Neuronal stem cell (in vitro differentiated cells): ENCODE data around the gene PAQR6.
A peak's percentile ranks its signal among the peaks of the same experiment; 100 is the strongest.

Experiments used
- DNase-seq: peaks from one replicate; pipeline ENCODE4 v3.0.0-alpha.2; 2013; ENCODE audit warnings: low spot score
- H2AFZ ChIP-seq: one replicate; pipeline ENCODE4 v1.6.1; 2013; ENCODE audit warnings: mild to moderate bottlenecking, low read length, inconsistent platforms
- H2AK5ac ChIP-seq: 2 replicates; pipeline ENCODE4 v1.6.1; 2013; ENCODE audit warnings: low read depth, mild to moderate bottlenecking, inconsistent platforms, low read length, moderate library complexity, mixed read lengths
- H2BK120ac ChIP-seq: 2 replicates; pipeline ENCODE4 v1.6.1; 2013; ENCODE audit warnings: low read depth, mild to moderate bottlenecking, inconsistent platforms, low read length, moderate library complexity, mixed read lengths
- H2BK12ac ChIP-seq: one replicate; pipeline ENCODE4 v1.6.1; 2013; ENCODE audit warnings: low read length, inconsistent platforms
- H2BK15ac ChIP-seq: 2 replicates; pipeline ENCODE4 v1.6.1; 2013; ENCODE audit warnings: mild to moderate bottlenecking, low read length, inconsistent platforms, mixed read lengths
- H2BK5ac ChIP-seq: one replicate; pipeline ENCODE4 v1.6.1; 2013; ENCODE audit warnings: inconsistent platforms, mild to moderate bottlenecking, low read length, moderate library complexity
- H3K14ac ChIP-seq: one replicate; pipeline ENCODE4 v1.6.1; 2013; ENCODE audit warnings: low read length, inconsistent platforms
- H3K18ac ChIP-seq: 2 replicates; pipeline ENCODE4 v1.6.1; 2013; ENCODE audit warnings: low read length, inconsistent platforms
- H3K23ac ChIP-seq: 2 replicates; pipeline ENCODE4 v1.6.1; 2013; ENCODE audit warnings: low read depth, mild to moderate bottlenecking, mixed read lengths, low read length, inconsistent platforms; ENCODE audit not compliant: poor library complexity
- H3K27ac ChIP-seq: replicated peaks from 3 replicates; pipeline ENCODE4 v1.5.1; 2013; ENCODE audit warnings: low read length, inconsistent platforms
- H3K27me3 ChIP-seq, 3 experiments: 2 replicates each; pipeline ENCODE4 v1.6.1; 2013; ENCODE audit warnings: low read length in 3 of 3, mild to moderate bottlenecking in 2 of 3, inconsistent platforms in 1 of 3, low read depth in 1 of 3, mixed read lengths in 1 of 3, moderate library complexity in 1 of 3; ENCODE audit not compliant: control insufficient read depth in 3 of 3, insufficient read depth in 3 of 3
- H3K36me3 ChIP-seq, 2 donors: replicated peaks in 1 of 2; 2 replicates each; pipeline ENCODE4 v1.6.1; 2013; ENCODE audit warnings: low read length in 2 of 2; ENCODE audit not compliant: control insufficient read depth in 2 of 2, insufficient read depth in 2 of 2
- H3K4ac ChIP-seq: 2 replicates; pipeline ENCODE4 v1.6.1; 2013; ENCODE audit warnings: inconsistent platforms, mild to moderate bottlenecking, low read length, moderate library complexity
- H3K4me1 ChIP-seq, 2 donors: 1 replicate in 1 of 2; 2 replicates in 1 of 2; pipeline ENCODE4 v1.6.1; 2013; ENCODE audit warnings: low read length in 2 of 2, low read depth in 1 of 2; ENCODE audit not compliant: control insufficient read depth in 2 of 2, insufficient read depth in 1 of 2
- H3K4me2 ChIP-seq: one replicate; pipeline ENCODE4 v1.6.1; 2013; ENCODE audit warnings: mild to moderate bottlenecking, low read length, inconsistent platforms; ENCODE audit not compliant: insufficient read depth, poor library complexity, severe bottlenecking
- H3K4me3 ChIP-seq, 2 donors: 2 replicates each; pipeline ENCODE4 v1.5.1; 2013; ENCODE audit warnings: low read length in 2 of 2, mild to moderate bottlenecking in 2 of 2, inconsistent platforms in 1 of 2, moderate library complexity in 1 of 2
- H3K79me1 ChIP-seq: one replicate; pipeline ENCODE4 v1.6.1; 2013; ENCODE audit warnings: low read depth, mild to moderate bottlenecking, inconsistent platforms, low read length, moderate library complexity
- H3K9ac ChIP-seq: one replicate; pipeline ENCODE4 v1.6.1; 2013; ENCODE audit warnings: mild to moderate bottlenecking, low read depth, low read length, inconsistent platforms; ENCODE audit not compliant: poor library complexity
- H3K9me3 ChIP-seq, 2 donors: replicated peaks in 1 of 2; 2 replicates each; pipeline versions ENCODE3 to v1.6.1; 2013; ENCODE audit warnings: low read length in 2 of 2, mild to moderate bottlenecking in 2 of 2, inconsistent platforms in 1 of 2, low read depth in 1 of 2, mixed read lengths in 1 of 2, moderate library complexity in 1 of 2; ENCODE audit not compliant: control insufficient read depth in 2 of 2, insufficient read depth in 1 of 2
- H4K8ac ChIP-seq: one replicate; pipeline ENCODE4 v1.6.1; 2013; ENCODE audit warnings: low read depth, mild to moderate bottlenecking, inconsistent platforms, low read length, moderate library complexity
- H4K91ac ChIP-seq: one replicate; pipeline ENCODE4 v1.6.1; 2013; ENCODE audit warnings: low read length, low read depth, mild to moderate bottlenecking, inconsistent platforms; ENCODE audit not compliant: poor library complexity
- WGBS, 2 donors: extraction: QIAGEN DNeasy Blood & Tissue Kit; methylation state at CpG; one replicate each; pipeline ENCODE4 v1.1.7; 2013; ENCODE audit warnings: missing lambda C conversion rate in 2 of 2, mixed read lengths in 1 of 2; ENCODE audit not compliant: insufficient read length in 2 of 2, insufficient replicate concordance in 1 of 2; ENCODE audit errors: extremely low coverage in 2 of 2; 5-methylcytosine and 5-hydroxymethylcytosine counted together

PAQR6 gene

GRCh38 chr1:156229809-156230472 is 17.9 kb downstream of the PAQR6 start:
- Histone ChIP-seq H3K79me1 (peaks cover 3% of the 10 kb centered on the region), H2BK15ac (no peak overlapping the region), H2AFZ (no peak overlapping the region), H3K9ac (no peak overlapping the region), H3K9me3 (peaks cover 0 to 1% of the 10 kb centered on the region in 2 donors), H3K4me1 (no peaks in the 10 kb centered on the region), H3K23ac (no peak overlapping the region), H3K27me3 (no peaks in the 10 kb centered on the region), H3K4ac (no peak overlapping the region), H2AK5ac (no peak overlapping the region), H3K27ac (no peak overlapping the region), H3K4me3 (no peak overlapping the region), H2BK12ac (no peak overlapping the region), H3K18ac (no peak overlapping the region), H3K14ac (no peak overlapping the region), H4K8ac (no peak overlapping the region), H4K91ac (no peak overlapping the region), H3K4me2 (no peak overlapping the region), H2BK120ac (no peak overlapping the region), H2BK5ac (no peak overlapping the region), H3K36me3 (peaks cover 21 to 64% of the 10 kb centered on the region in 2 donors)
- no CpG with 5 or more reads among the region's 11 CpGs for WGBS, 2 donors
- DNase-seq: no peak

GRCh38 chr1:156228501-156228900 is 19.4 kb downstream of the PAQR6 start:
- Histone ChIP-seq H3K36me3 (peaks cover 14 to 59% of the 10 kb centered on the region in 2 donors), H3K27me3 (no peaks in the 10 kb centered on the region)

GRCh38 chr1:156226782-156227181 is 21.1 kb downstream of the PAQR6 start:
- H3K4me1 ChIP-seq: no peaks in the 10 kb centered on the region
- peaks cover 8% of the 10 kb centered on the region for H3K79me1 ChIP-seq
- H3K14ac ChIP-seq: no peak overlapping the region
- H4K91ac ChIP-seq: no peak overlapping the region
- H3K36me3 ChIP-seq: peaks cover 21 to 62% of the 10 kb centered on the region in 2 donors
- DNase-seq: no peak
- H3K9ac ChIP-seq: no peak overlapping the region
- H4K8ac ChIP-seq: no peak overlapping the region
- no peak overlapping the region for H3K18ac ChIP-seq
- WGBS, 2 donors: no CpG with 5 or more reads among the region's 4 CpGs
- H2AFZ ChIP-seq: no peak overlapping the region
- H3K23ac ChIP-seq: no peak overlapping the region
- H3K9me3 ChIP-seq: no peaks in the 10 kb centered on the region
- H3K4ac ChIP-seq: no peak overlapping the region
- no peaks in the 10 kb centered on the region for H3K27me3 ChIP-seq
- no peak overlapping the region for H2BK15ac ChIP-seq
- no peak overlapping the region for H2AK5ac ChIP-seq
- H2BK5ac ChIP-seq: no peak overlapping the region
- peak overlapping the region in 1 of 2 donors; percentile 30 for H3K4me3 ChIP-seq
- no peak overlapping the region for H3K27ac ChIP-seq
- no peak overlapping the region for H2BK120ac ChIP-seq
- no peak overlapping the region for H2BK12ac ChIP-seq
- no peak overlapping the region for H3K4me2 ChIP-seq

More at GRCh38 chr1:156228501-156228900, 19.4 kb downstream of the PAQR6 start:
- no peak overlapping the region for H4K8ac ChIP-seq
- no peak overlapping the region for H2BK120ac ChIP-seq
- H3K27ac ChIP-seq: no peak overlapping the region
- no peak overlapping the region for H3K18ac ChIP-seq
- no peak overlapping the region for H2BK5ac ChIP-seq
- H2BK12ac ChIP-seq: no peak overlapping the region
- H4K91ac ChIP-seq: no peak overlapping the region
- H3K4ac ChIP-seq: no peak overlapping the region
- H3K9me3 ChIP-seq: no peaks in the 10 kb centered on the region
- H3K79me1 ChIP-seq: peaks cover 5% of the 10 kb centered on the region
- no peaks in the 10 kb centered on the region for H3K4me1 ChIP-seq
- H2AFZ ChIP-seq: no peak overlapping the region
- WGBS, 2 donors: no CpG with 5 or more reads among the region's 7 CpGs
- no peak overlapping the region for H3K14ac ChIP-seq
- H3K4me2 ChIP-seq: no peak overlapping the region
- H2AK5ac ChIP-seq: no peak overlapping the region
- no peak overlapping the region for H2BK15ac ChIP-seq
- peak overlapping the region in 1 of 2 donors; percentile 6 for H3K4me3 ChIP-seq
- H3K9ac ChIP-seq: no peak overlapping the region
- no peak for DNase-seq
- H3K23ac ChIP-seq: no peak overlapping the region

- H2AK5ac ChIP-seq: no peak overlapping the region
- no peak overlapping the region for H3K4ac ChIP-seq
- no peak overlapping the region for H3K14ac ChIP-seq
- peaks cover 26 to 66% of the 10 kb centered on the region in 2 donors for H3K36me3 ChIP-seq
- H4K8ac ChIP-seq: no peak overlapping the region
- no peak overlapping the region for H2BK15ac ChIP-seq
- H4K91ac ChIP-seq: no peak overlapping the region
- no peaks in the 10 kb centered on the region for H3K4me1 ChIP-seq
- no peak overlapping the region for H3K9ac ChIP-seq
- H3K79me1 ChIP-seq: peaks cover 8% of the 10 kb centered on the region
- H3K9me3 ChIP-seq: peaks cover 0 to under 1% of the 10 kb centered on the region in 2 donors
- H3K27ac ChIP-seq: no peak overlapping the region
- no peak overlapping the region for H2AFZ ChIP-seq
- WGBS, 2 donors: no CpG with 5 or more reads among the region's 2 CpGs
- no peak overlapping the region for H3K4me2 ChIP-seq
- no peak overlapping the region for H2BK5ac ChIP-seq
- H2BK12ac ChIP-seq: no peak overlapping the region
- H3K23ac ChIP-seq: no peak overlapping the region
- no peaks in the 10 kb centered on the region for H3K27me3 ChIP-seq
- H3K4me3 ChIP-seq: no peak overlapping the region
- no peak overlapping the region for H3K18ac ChIP-seq
- no peak for DNase-seq
- H2BK120ac ChIP-seq: no peak overlapping the region
Measured at GRCh38 chr1:156226116-156226538, 21.7 kb downstream of the PAQR6 start.
